LHCN-M2 (cell line): Measurements from ENCODE around the gene HYAL4. TPM values are rescaled to one million over a fixed set of nuclear protein-coding genes. Genes with fewer than 3 reads are reported as not detected.
A peak's percentile ranks its signal among the peaks of the same experiment; 100 is the strongest.
"Not testable (repeated sequence)": the region's sequence is repeated elsewhere in the genome, so short reads cannot be mapped to it uniquely, and the experiment has no call there.

Experiments
- DNase-seq: peaks from one replicate; pipeline ENCODE4 v3.0.0-alpha.2; 2012; ENCODE audit warnings: low read depth
- total RNA-seq: library from RNA; depleted of rRNA; stranded (reverse); fragments of >200 nt; gene quantifications from 2 replicates; pipeline ENCODE4 v1.2.3, GENCODE V29; 2014

HYAL4 gene
- total RNA-seq, 1 experiment from 2014 or later = not detected

DNA sequence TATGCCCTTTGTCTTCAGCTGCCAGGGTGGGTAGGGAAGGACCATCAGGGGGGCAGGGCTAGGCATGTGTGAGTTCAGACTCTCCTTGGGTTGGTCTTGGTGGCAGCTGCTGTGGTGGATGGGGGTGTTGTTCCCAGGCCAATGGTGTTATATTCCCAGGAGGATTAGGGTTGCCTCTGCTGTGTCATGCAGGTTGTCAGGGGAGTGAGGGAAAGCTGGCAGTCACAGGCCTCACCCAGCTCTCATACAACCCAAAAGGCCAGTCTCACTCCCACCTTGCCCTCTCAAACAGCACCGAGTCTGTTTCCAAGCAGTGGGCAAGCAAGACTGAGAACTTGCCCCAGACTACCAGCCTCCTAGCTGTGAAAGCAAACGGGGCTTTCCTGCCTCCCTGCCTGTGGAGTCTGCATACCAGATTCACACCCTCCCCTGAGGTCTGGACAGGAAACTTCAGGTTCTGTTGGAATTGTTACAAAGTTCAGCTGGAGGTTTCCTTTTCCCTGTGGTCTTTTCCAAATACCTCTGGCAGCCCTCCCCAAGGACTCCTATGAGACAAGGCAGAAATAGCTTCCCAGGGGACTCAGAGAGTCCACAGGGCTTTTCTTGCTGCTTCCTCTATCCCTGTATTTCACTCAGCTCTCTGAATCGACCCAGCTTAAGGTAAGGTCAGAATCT is 1.4 kb downstream of the HYAL4 start:
- DNase-seq = peak; percentile 39

- DNase-seq = no peak
These were observed 2.9 kb downstream of the HYAL4 start for GRCh38 chr7:123847868-123848267.

DNA sequence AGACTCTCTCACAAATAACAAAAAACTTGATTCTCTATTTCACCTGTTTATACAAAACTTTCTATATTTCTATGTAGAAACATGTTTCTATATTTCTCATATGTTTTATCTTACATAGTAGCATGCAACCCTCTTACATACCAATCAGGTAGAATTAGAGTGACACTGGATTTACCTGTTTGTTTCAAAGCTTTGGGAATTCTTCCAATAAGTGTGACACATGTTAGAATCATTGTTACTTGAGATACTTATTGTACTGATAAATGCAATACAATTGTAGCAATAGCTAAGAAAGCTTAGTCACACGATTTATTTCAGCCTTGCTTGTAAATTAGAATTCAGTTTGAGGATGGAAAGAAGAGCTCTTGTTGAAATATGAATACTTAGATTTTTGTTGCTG is 4.9 kb downstream of the HYAL4 start:
- DNase-seq = no peak

GRCh38 chr7:123851404-123851803 is 6.4 kb downstream of the HYAL4 start:
- not testable (repeated sequence) for DNase-seq

DNA sequence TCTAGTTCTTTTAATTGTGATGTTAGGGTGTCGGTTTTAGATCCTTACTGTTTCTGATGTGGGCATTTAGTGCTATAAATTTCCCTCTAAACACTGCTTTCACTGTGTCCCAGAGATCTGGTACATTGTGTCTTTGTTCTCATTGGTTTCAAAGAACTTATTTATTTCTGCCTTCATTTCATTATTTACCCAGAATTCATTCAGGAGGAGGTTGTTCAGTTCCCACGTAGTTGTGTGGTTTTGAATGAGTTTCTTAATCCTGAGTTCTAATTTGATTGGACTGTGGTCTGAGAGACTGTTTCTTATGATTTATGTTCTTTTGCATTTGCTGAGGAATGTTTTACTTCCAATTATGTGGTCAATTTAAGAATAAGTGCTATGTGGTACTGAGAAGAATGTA is 9.3 kb downstream of the HYAL4 start:
- DNase-seq = not testable (repeated sequence)

DNA sequence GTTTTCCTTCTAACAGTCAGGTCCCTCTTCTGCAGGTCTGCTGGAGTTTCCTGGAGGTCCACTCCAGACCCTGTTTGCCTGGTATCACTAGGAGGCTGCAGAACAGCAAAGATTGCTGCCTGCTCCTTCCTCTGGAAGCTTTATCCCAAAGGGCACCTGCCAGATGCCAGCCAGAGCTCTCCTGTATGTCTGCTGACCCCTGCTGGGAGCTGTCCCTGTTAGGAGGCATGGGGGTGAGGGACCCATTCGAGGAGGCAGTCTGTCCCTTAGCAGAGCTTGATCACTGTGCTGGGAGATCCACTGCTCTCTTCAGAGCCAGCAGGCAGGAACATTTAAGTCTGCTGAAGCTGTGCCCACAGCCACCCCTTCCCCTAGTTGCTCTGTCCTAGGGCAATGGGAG is 11.5 kb downstream of the HYAL4 start:
- DNase-seq = not testable (repeated sequence)

DNA sequence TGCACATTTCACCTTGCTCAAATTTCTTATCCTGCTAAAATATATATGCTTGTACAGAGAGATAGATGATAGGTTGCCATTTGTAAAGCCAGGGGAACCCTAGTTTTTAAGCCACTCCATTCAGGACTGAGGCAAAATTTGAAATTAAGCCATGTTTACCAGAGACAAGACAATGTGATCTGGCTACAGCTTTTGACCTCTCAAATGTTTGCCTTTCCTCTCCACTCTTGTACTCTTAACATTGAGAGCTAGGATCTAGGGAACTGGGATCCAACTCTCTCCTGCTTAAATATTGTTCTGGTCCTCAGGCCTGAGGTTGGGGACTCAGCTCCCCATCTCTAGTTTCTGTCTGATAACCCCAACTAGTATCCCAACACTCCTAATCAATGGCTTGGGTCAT is 15.9 kb downstream of the HYAL4 start:
- DNase-seq = no peak

GRCh38 chr7:123862775-123863174 is 17.8 kb downstream of the HYAL4 start:
- no peak for DNase-seq

- DNase-seq = no peak
These were observed 18.5 kb downstream of the HYAL4 start for GRCh38 chr7:123863461-123863860.

- no peak for DNase-seq
These were observed 19.0 kb downstream of the HYAL4 start for GRCh38 chr7:123864012-123864411.

- no peak for DNase-seq
These were observed 19.5 kb downstream of the HYAL4 start for GRCh38 chr7:123864436-123864835.

GRCh38 chr7:123864966-123865365 is 20.0 kb downstream of the HYAL4 start:
- DNase-seq = no peak

GRCh38 chr7:123865517-123866117 is 20.6 kb downstream of the HYAL4 start:
- peak; percentile 74 for DNase-seq

- DNase-seq = peak; percentile 20
These were observed 22.3 kb downstream of the HYAL4 start for GRCh38 chr7:123867225-123867624.

DNA sequence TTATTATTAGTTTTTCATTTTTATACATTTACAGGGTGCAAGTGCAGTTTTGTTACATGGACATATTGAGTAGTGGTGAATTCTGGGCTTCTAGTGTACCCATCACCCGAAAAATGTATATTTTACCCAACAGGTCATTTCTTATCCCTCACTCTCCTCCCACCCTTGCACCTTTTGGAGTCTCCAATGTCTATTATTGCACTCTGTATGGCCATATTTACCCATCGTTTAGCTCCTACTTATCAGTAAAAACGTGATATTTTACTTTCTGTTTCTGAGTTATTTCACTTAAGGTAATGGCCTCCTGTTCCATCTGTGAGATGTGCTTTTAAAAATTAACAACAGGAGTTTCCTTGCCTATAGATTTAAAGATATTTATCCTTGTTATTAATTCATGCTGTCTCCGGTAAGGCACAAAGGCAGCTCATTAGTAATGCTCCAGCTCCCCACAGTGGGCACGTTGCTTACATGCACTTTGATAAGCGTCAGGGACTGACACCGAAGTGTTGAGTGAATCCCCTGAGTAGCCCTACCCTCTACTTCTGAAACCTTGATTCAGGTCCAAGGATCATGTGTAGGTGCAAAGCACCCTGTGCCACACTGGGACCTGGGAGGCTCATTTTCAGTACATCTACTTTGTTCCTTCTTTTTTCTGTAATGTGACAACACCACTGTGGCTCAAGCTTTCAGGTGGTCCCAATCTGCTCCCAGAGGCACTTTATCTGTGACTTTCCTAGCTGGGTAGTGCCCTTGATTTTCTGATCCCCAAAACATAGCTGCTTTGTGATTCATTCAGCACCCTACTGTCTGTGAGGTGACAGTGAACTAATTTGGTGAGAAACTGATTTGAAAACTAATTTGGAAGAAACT is 27.3 kb downstream of the HYAL4 start:
- peak; percentile 61 for DNase-seq

GRCh38 chr7:123872908-123873307 is 27.9 kb downstream of the HYAL4 start:
- no peak for DNase-seq

DNA sequence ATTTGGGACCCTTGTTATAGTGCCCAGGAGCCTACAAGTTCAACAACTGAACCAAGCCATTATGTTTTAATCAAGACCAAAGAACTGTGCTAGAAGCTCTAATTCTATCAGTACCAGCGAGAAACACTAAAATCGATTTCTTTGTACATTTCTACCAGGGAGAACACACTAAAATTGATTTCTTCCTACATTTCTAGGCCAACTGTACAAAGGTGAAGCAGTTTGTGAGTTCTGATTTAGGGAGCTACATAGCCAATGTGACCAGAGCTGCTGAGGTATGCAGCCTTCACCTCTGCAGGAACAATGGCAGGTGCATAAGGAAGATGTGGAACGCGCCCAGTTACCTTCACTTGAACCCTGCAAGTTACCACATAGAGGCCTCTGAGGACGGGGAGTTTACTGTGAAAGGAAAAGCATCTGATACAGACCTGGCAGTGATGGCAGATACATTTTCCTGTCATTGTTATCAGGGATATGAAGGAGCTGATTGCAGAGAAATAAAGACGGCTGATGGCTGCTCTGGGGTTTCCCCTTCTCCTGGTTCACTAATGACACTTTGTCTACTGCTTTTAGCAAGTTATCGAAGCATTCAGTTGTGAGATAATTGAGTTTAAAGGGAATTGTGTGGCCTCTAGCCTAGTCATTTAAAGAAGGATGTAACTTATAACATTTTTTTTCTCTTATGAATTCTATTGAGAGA is 31.7 kb downstream of the HYAL4 start:
- DNase-seq = no peak

GRCh38 chr7:123879628-123880027 is 34.7 kb downstream of the HYAL4 start:
- DNase-seq = no peak

DNA sequence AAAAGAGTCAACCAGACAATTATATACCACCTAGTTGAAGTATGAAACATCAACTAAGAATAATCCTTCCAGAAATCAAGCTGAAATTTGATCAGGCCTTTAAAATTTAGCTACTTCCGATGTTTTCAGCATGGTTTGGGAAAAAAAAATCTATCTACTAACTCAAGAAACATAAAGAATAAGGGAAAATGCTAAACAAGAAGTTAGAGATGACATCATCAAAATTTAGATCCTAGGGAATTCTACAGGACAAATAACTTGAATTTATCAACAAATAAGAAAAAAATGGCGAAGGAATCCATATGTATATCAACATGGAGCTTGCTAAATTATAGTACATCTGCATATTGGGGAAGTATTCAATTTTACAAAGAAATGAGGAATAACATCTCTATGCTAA is 36.3 kb downstream of the HYAL4 start:
- no peak for DNase-seq

DNA sequence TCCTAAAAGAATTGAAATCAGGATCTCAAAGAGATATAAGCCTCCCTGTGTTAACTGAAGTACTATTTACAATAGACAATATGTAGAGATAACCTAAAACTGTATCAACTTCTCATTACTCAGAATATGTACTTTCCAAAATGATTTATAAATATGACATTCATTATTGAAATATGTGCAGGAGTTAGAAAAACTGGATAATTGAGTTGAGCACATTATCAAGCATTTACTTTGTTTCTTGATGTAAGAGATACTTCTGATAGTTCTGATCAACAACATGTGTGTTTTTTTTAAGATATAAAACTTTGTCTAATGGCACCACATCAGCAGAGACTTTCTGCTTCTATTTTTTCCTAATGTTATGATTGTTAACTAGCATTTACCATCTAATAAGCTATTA is 38.2 kb downstream of the HYAL4 start:
- no peak for DNase-seq

DNA sequence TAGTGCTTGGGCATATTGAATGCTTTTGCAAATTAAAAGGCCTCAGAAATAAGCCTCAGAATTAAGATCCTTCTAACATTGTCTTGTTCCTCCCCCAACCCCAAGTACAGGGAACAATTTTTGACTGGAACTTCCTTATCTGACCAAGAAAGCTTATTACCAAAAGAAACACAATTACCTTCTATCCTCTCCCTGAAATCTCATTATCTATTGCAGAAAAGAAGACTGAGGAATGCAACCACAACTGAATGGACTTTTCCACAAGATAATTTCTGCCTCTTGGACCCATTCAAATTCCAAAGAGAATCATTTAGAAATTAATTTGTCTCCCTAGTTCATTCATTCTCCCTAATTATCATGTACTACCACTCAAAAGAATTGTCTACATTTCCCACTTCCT is 43.2 kb downstream of the HYAL4 start:
- no peak for DNase-seq

DNA sequence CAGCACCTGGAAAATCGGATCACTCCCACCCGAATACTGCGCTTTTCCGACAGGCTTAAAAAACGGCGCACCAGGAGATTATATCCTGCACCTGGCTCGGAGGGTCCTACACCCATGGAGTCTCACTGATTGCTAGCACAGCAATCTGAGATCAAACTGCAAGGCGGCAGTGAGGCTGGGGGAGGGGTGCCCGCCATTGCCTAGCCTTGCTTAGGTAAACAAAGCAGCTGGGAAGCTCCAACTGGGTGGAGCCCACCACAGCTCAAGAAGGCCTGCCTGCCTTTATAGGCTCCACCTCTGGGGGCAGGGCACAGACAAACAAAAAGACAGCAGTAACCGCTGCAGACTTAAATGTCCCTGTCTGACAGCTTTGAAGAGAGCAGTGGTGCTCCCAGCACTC is 49.8 kb downstream of the HYAL4 start:
- DNase-seq = not testable (repeated sequence)
